AG09319 (cell line): ENCODE results near the gene PCSK6.

Experiments
- DNase-seq: peaks from one replicate; pipeline ENCODE4 v3.0.0-alpha.2; 2010; ENCODE audit warnings: low read depth; ENCODE audit errors: extremely low read depth
- CTCF ChIP-seq: IDR thresholded peaks from 2 replicates; pipeline ENCODE4 v1.5.1; 2011; ENCODE audit warnings: low read depth, mild to moderate bottlenecking, inconsistent platforms, low read length, moderate library complexity

PCSK6 gene

DNA sequence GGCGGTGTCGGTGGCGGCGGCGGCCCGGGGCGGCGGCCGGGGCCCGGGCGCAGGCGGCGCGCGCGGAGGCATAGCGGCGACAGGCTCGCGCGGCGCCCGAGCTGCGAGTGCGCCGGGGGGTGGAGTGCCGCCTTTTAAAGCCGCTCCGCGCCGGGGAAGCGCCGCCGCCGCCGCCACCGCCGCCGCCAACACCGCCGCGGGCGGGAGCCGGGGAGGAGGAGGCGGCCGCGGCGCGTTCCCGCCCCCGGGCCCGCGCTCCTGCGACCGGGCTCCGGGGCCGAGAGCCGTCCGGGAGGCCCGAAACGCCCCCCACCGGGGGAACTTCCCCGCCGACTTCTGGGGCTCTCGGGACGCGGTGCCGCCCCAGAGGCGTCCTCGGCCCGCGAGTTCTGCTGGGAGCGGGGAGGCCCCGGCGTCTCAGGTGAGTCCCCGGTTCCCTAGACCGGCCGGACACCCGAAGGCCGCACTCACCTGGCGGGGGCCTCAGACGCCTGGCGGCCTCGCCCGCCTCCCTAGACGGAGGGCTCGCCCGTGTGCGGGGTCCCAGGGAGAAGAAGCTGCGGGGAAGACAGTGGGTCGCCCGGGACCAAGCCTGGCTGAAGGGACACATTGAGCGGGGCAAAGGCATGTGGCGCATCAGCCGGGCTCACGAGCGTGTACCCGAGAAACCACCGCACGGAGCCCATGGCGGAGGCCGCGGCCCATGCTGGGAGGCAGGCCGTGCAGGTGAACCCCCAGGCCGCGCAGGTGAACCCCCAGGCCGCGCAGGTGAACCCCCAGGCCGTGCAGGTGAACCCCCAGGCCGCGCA, at the start of gene PCSK6:
PCSK6 (minus strand) TSS at position 109 of the 809 bp plus-strand sequence; CDS start at position 72, 37 bp downstream.
- TF ChIP-seq CTCF, result no peak; the same call in 1 of the 2 replicates
- no peak for DNase-seq

DNA sequence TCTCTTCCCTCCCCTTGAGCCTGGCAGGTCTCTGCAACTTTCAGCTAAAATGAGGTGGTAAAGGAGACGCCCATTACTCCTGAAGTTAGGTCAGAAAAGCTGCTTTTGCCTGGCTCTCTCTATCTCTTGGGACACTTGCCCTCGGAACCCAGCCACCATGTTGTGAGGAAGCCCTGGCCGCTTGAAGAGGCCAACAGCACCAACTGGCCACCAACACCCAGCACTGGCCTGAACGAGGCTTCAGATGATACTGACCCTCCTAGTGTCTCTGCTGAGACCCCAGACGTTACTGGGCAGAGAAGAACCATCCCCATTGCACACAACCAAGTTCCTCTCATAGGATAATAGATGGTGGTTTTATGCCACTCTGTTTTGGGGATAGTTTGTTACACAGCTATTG, 49.5 kb upstream of the PCSK6 start:
- no peak for TF ChIP-seq CTCF
- no peak for DNase-seq

DNA sequence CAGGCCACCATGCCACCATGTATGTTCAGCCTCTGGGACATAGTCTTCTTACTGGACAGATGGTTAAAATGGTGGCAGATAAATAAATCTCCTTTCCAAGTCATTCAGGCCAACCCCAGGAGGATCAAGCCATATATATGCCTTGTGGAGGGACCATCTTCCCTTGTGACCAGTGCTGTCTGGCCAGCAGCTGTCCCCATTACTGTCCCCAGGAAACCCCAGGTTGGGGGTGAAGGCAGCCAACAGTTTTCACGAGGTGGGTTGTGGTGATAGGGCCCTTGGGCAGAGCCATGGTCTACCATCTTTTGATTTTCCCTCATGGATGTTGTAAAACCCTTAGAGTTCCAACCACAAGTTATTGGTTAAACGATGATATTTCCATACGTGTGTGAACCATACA, 48.7 kb upstream of the PCSK6 start:
- no peak for DNase-seq
- no peak for TF ChIP-seq CTCF

DNA sequence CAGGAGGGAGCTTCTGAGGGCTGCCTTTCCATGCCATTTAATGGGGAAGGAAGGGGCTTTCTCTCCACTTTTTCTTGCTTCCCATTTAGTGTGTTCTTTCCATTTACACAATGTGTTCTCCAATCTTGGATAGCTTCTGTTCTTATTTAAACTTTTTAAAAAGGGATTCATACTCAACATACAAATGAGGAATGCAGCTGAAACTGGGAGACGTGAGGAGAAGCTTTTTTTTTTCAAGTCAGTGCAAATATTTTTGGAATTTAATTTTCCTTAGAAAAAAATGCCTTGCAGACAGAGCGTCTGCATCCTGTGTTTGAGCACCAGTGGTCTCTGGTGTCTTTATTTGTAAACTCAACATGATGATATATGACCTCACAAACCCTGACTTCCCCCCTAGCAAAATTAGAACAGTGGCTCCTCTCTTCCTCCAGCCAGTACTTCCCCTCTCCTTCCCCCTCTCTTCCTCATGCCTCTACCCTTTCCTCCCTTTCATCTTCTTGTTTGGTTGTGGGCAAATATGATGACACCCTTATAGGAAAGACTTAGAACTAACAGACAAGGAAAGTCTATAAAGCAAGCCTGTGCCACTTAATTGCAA, 48.1 kb upstream of the PCSK6 start:
- no peak for DNase-seq
- no peak for TF ChIP-seq CTCF

GRCh38 chr15:101536875-101537405, 47.4 kb upstream of the PCSK6 start:
- DNase-seq, result no peak

DNA sequence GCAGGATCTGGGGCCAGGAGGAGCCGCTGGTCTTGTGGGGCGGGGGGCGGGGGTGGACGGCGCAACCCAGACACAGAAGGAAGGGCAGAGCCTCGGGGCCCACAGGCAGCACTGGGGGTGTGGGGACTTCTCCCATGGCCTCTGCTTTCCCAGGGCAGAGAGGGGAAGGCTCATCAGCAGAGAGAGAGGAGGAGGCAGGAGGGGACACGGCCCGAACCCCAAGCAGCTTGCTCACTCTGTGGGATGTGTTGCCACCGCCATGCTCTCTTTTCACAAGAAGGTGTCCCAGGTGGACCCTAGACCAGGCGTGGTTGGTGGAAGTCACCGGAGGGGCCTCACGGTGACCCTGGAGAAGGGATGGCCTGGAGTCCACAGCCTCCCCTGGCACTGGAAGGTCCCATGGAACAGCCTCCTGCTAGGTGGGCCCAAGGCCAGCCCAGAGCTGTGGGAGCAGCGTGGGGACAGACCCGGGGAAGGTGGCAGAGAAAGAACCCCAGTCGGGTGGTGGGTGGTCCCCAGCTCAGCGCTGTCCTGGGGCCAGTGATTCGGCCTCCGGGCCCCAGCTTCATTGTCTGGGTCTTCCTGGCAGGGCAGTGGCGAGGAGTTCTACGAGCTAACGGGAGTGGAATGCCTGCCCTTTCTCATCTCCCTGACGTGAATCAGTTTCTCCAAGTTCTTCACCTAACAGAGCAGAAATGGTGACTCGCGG, 46.8 kb upstream of the PCSK6 start:
- DNase-seq, result no peak
- no peak for TF ChIP-seq CTCF

More at GRCh38 chr15:101536875-101537405, 47.4 kb upstream of the PCSK6 start:
- no peak for TF ChIP-seq CTCF
